Neural cell (in vitro differentiated cells): Measurements from ENCODE around the gene PCTP. TPM values are rescaled to one million over a fixed set of nuclear protein-coding genes. Genes with fewer than 3 reads are reported as not detected.

Experiments used
- H2AFZ ChIP-seq: fragments of 200-600, 300-800 bp; sonication (generic), shearing (Covaris generic); 2 replicates; pipeline ENCODE4 v1.6.0; 2014; ENCODE audit warnings: low read depth, mild to moderate bottlenecking, antibody characterized with exemption, low read length, moderate library complexity
- H3F3A ChIP-seq: fragments of 200-600 bp; shearing (Covaris generic); 2 replicates; pipeline ENCODE4 v1.6.1; 2016; ENCODE audit warnings: mild to moderate bottlenecking, moderate library complexity, mixed read lengths, antibody characterized with exemption, low read length; ENCODE audit not compliant: insufficient read depth, poor library complexity, severe bottlenecking
- H3K27ac ChIP-seq: fragments of 200-600, 300-800 bp; sonication (generic), shearing (Covaris generic); 2 replicates; pipeline ENCODE4 v1.5.1; 2014; ENCODE audit warnings: mild to moderate bottlenecking, low read length, moderate library complexity
- H3K27me3 ChIP-seq: fragments of 300-800, 200-600 bp; sonication (generic), shearing (Covaris generic); 2 replicates; pipeline ENCODE4 v1.6.0; 2014; ENCODE audit warnings: mild to moderate bottlenecking, low read depth, low read length, moderate library complexity; ENCODE audit not compliant: insufficient read depth
- H3K36me3 ChIP-seq: fragments of 300-800, 200-600 bp; sonication (generic), shearing (Covaris generic); 2 replicates; pipeline ENCODE4 v1.5.1; 2014; ENCODE audit warnings: mild to moderate bottlenecking, antibody characterized with exemption, low read length, moderate library complexity; ENCODE audit not compliant: insufficient read depth
- H3K4me2 ChIP-seq: fragments of 300-800, 200-600 bp; sonication (generic), shearing (Covaris generic); 2 replicates; pipeline ENCODE4 v1.6.0; 2014; ENCODE audit warnings: mild to moderate bottlenecking, low read length
- H3K4me3 ChIP-seq: fragments of 300-800, 200-600 bp; sonication (generic), shearing (Covaris generic); 2 replicates; pipeline ENCODE4 v1.5.1; 2014; ENCODE audit warnings: mild to moderate bottlenecking, low read length, moderate library complexity
- H3K79me2 ChIP-seq: fragments of 200-600 bp; shearing (Covaris generic); replicated peaks from 2 replicates; pipeline ENCODE4 v1.6.0; 2014; ENCODE audit warnings: mild to moderate bottlenecking, low read length, moderate library complexity; ENCODE audit not compliant: insufficient read depth
- H3K9ac ChIP-seq: fragments of 300-800, 200-600 bp; sonication (generic), shearing (Covaris generic); 2 replicates; pipeline ENCODE4 v1.6.1; 2016; ENCODE audit warnings: mild to moderate bottlenecking, low read length, mixed read lengths
- H3K9me2 ChIP-seq: fragments of 200-600 bp; shearing (Covaris generic); 2 replicates; pipeline ENCODE4 v1.6.1; 2016; ENCODE audit warnings: mild to moderate bottlenecking, low read length, mixed read lengths; ENCODE audit not compliant: insufficient read depth
- H3K9me3 ChIP-seq: fragments of 200-600, 300-800 bp; sonication (generic), shearing (Covaris generic); 2 replicates; pipeline ENCODE4 v1.6.1; 2016; ENCODE audit warnings: mild to moderate bottlenecking, mixed run types, low read length, moderate library complexity, mixed read lengths
- H4K20me1 ChIP-seq: fragments of 200-600 bp; shearing (Covaris generic); 2 replicates; pipeline ENCODE4 v1.6.1; 2016; ENCODE audit warnings: mild to moderate bottlenecking, mixed run types; ENCODE audit not compliant: insufficient read depth
- EP300 ChIP-seq: fragments of 450-650 bp; conservative IDR thresholded peaks from 2 replicates; pipeline ENCODE4 v1.6.1; 2014; ENCODE audit warnings: antibody characterized with exemption, mild to moderate bottlenecking, moderate library complexity; ENCODE audit not compliant: poor library complexity, severe bottlenecking
- EZH2 ChIP-seq: fragments of 200-600, 300-800 bp; shearing (Covaris generic), sonication (generic); IDR thresholded peaks from 2 replicates; pipeline ENCODE4 v1.6.1; 2014; ENCODE audit warnings: antibody characterized with exemption, low read length, borderline replicate concordance, mild to moderate bottlenecking; ENCODE audit not compliant: insufficient read depth, poor library complexity, severe bottlenecking
- POLR2AphosphoS5 ChIP-seq: IDR thresholded peaks from 2 replicates; pipeline ENCODE4 v1.6.1; 2012
- RAD21 ChIP-seq: fragments of 450-650 bp; conservative IDR thresholded peaks from 2 replicates; pipeline ENCODE4 v1.6.1; 2014; ENCODE audit warnings: antibody characterized with exemption, mild to moderate bottlenecking, moderate library complexity
- SMC3 ChIP-seq: fragments of 450-650 bp; conservative IDR thresholded peaks from 2 replicates; pipeline ENCODE4 v1.6.1; 2014; ENCODE audit warnings: antibody characterized with exemption, mild to moderate bottlenecking, moderate library complexity; ENCODE audit not compliant: poor library complexity
- polyA plus RNA-seq: library from polyadenylated mRNA; depleted of rRNA; stranded (reverse); fragments of >200 nt; gene quantifications from 2 replicates; pipeline ENCODE4 v1.2.3, GENCODE V29; 2014
- TF ChIP-seq, protein P1 (sequence below): IDR thresholded peaks from 2 replicates; pipeline ENCODE4 v1.6.1; 2012; ENCODE audit warnings: borderline replicate concordance
- TF ChIP-seq, protein P2 (sequence below): fragments of 450-650 bp; IDR thresholded peaks from 2 replicates; pipeline ENCODE4 v1.5.1; 2014; ENCODE audit warnings: antibody characterized with exemption, mild to moderate bottlenecking, moderate library complexity; ENCODE audit not compliant: poor library complexity, severe bottlenecking

Gene PCTP
- polyA plus RNA-seq, 1 donor from 2014 or later: 3.9 TPM

DNA sequence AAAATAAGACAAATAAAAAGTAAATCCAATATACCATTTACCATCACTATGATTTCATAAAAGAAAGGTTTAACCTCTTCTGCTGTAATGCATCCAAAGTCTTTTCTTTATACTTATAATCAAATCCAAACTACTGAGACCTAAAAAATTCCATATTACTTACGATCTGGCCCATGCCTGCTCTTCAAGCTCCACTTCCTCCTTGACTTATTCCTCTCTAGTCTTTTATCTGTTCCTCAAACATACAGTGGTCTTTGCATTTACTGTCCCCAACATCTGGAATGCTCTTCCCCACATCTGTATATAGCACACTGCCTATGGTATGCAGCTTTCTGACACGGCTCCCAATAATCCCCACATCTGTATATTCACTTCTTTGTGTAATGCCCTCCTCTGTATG lies 33.8 kb downstream of the PCTP start:
- Histone ChIP-seq H3K9me3 (peaks cover 4% of the 10 kb centered on the region), H2AFZ (no peak overlapping the region), H3K27me3 (no peaks in the 10 kb centered on the region), H3F3A (no peaks in the 10 kb centered on the region), H3K4me2 (no peak overlapping the region), H3K36me3 (no peaks in the 10 kb centered on the region), H3K27ac (no peak overlapping the region), H4K20me1 (no peaks in the 10 kb centered on the region), H3K9ac (no peak overlapping the region), H3K9me2 (no peaks in the 10 kb centered on the region), H3K4me3 (no peak overlapping the region), H3K79me2 (no peaks in the 10 kb centered on the region)
- no peak for TF ChIP-seq POLR2AphosphoS5

DNA sequence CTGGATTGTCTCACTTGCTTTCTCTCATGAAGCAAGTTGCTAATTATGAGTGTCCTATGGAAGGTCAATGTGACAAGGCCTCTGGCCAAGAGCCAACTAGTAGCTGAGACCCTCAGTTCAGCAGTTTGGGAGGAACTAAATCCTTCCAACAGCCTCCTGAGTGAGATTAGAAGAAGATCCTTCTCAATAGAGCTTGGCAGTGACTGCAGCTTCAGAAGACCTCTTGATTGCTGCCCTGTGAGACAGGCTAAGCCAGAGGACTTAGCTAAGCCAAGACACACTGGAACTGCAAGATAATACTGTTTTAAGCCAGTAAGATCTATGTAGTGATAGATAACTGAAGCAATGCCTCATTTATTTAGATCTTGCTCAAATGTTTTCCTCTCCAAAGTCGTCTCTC lies 34.3 kb downstream of the PCTP start:
- Histone ChIP-seq H3K9ac (no peak overlapping the region), H3K36me3 (no peaks in the 10 kb centered on the region), H3F3A (no peaks in the 10 kb centered on the region), H3K79me2 (no peaks in the 10 kb centered on the region), H3K9me3 (peaks cover 4% of the 10 kb centered on the region), H3K9me2 (no peaks in the 10 kb centered on the region), H3K4me3 (no peak overlapping the region), H3K27ac (no peak overlapping the region), H4K20me1 (no peaks in the 10 kb centered on the region), H2AFZ (no peak overlapping the region), H3K27me3 (no peaks in the 10 kb centered on the region), H3K4me2 (no peak overlapping the region)
- TF ChIP-seq POLR2AphosphoS5 (no peak), EZH2 (no peak)

DNA sequence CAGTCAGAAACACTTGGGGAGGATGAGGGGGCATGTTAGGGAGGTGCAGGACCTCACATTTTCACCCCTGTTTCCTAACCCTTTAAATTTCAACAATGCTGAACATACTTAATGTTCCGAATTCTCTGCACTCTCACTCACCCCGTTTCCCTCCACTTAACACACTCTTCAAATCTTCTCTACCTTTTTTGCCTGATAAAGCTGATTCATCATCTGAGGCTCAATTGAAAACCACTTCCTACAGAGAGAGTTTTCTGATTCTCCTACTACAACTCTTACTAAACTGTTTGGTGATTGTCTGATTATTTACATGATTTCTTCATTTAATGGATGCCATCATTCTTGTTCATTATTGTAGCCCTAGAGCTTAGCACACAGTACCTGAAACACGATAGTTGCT lies 42.4 kb downstream of the PCTP start:
- Histone ChIP-seq H4K20me1 (no peaks in the 10 kb centered on the region), H3K9ac (no peak overlapping the region), H3K9me3 (no peaks in the 10 kb centered on the region), H3K4me3 (no peak overlapping the region), H3K36me3 (no peaks in the 10 kb centered on the region), H3K27ac (no peak overlapping the region), H3F3A (no peaks in the 10 kb centered on the region), H3K27me3 (peaks cover 5% of the 10 kb centered on the region), H3K9me2 (no peaks in the 10 kb centered on the region), H3K79me2 (no peaks in the 10 kb centered on the region), H2AFZ (no peak overlapping the region), H3K4me2 (no peak overlapping the region)
- TF ChIP-seq, protein P1, sequence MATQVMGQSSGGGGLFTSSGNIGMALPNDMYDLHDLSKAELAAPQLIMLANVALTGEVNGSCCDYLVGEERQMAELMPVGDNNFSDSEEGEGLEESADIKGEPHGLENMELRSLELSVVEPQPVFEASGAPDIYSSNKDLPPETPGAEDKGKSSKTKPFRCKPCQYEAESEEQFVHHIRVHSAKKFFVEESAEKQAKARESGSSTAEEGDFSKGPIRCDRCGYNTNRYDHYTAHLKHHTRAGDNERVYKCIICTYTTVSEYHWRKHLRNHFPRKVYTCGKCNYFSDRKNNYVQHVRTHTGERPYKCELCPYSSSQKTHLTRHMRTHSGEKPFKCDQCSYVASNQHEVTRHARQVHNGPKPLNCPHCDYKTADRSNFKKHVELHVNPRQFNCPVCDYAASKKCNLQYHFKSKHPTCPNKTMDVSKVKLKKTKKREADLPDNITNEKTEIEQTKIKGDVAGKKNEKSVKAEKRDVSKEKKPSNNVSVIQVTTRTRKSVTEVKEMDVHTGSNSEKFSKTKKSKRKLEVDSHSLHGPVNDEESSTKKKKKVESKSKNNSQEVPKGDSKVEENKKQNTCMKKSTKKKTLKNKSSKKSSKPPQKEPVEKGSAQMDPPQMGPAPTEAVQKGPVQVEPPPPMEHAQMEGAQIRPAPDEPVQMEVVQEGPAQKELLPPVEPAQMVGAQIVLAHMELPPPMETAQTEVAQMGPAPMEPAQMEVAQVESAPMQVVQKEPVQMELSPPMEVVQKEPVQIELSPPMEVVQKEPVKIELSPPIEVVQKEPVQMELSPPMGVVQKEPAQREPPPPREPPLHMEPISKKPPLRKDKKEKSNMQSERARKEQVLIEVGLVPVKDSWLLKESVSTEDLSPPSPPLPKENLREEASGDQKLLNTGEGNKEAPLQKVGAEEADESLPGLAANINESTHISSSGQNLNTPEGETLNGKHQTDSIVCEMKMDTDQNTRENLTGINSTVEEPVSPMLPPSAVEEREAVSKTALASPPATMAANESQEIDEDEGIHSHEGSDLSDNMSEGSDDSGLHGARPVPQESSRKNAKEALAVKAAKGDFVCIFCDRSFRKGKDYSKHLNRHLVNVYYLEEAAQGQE: no peak
- TF ChIP-seq POLR2AphosphoS5 (no peak), RAD21 (no peak), SMC3 (no peak), EP300 (no peak), EZH2 (no peak)
- TF ChIP-seq, protein P2, sequence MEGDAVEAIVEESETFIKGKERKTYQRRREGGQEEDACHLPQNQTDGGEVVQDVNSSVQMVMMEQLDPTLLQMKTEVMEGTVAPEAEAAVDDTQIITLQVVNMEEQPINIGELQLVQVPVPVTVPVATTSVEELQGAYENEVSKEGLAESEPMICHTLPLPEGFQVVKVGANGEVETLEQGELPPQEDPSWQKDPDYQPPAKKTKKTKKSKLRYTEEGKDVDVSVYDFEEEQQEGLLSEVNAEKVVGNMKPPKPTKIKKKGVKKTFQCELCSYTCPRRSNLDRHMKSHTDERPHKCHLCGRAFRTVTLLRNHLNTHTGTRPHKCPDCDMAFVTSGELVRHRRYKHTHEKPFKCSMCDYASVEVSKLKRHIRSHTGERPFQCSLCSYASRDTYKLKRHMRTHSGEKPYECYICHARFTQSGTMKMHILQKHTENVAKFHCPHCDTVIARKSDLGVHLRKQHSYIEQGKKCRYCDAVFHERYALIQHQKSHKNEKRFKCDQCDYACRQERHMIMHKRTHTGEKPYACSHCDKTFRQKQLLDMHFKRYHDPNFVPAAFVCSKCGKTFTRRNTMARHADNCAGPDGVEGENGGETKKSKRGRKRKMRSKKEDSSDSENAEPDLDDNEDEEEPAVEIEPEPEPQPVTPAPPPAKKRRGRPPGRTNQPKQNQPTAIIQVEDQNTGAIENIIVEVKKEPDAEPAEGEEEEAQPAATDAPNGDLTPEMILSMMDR: no peak
